ENCODE measurements around the gene INCA1. TPM values are rescaled to one million over a fixed set of nuclear protein-coding genes. Genes with fewer than 3 reads are reported as not detected.

INCA1 gene
- total and polyA plus RNA-seq, 4 donors, result 0.28 to 0.75 (median 0.55) TPM

- 93% methylated on average over 20 of the region's 20 CpGs for WGBS
- Histone ChIP-seq H3K27ac (ENCODE audit: low read depth in 1 of 2, low read length in 2 of 2) (no peak overlapping the region), H3K9me3 (ENCODE audit: control insufficient read depth in 4 of 4, low read length in 3 of 4) (no peaks in the 10 kb centered on the region), H3K4me3 (ENCODE audit: low read depth in 1 of 3, low read length in 3 of 3) (no peak overlapping the region), H3K36me3 (ENCODE audit: control insufficient read depth in 4 of 4, insufficient read depth in 3 of 4, low read depth in 1 of 4, low read length in 3 of 4) (peaks cover 28 to 51% (median 44%) of the 10 kb centered on the region in 4 donors), H3K4me1 (ENCODE audit: control insufficient read depth in 4 of 4, insufficient read depth in 4 of 4, low read length in 3 of 4) (peaks cover 2 to 26% (median 21%) of the 10 kb centered on the region in 4 donors), H3K27me3 (ENCODE audit: control insufficient read depth in 4 of 4, insufficient read depth in 4 of 4, low read length in 3 of 4) (no peaks in the 10 kb centered on the region), H3K9ac (ENCODE audit: low read depth in 1 of 2, low read length in 2 of 2) (no peak overlapping the region)
- DNase-seq (ENCODE audit: low spot score), result no peak
- TF ChIP-seq SP1 (IDR thresholded peaks at IDR 0.05) (no peak), EGR1 (IDR thresholded peaks at IDR 0.05; ENCODE audit: low read depth in 2 of 2) (no peak), ZBTB33 (IDR thresholded peaks at IDR 0.05) (no peak), FOXA2 (IDR thresholded peaks at IDR 0.05) (no peak), FOXA1 (IDR thresholded peaks at IDR 0.05) (no peak)
Observed at GRCh38 chr17:5002121-5002788, 4.9 kb upstream of the INCA1 start.

- Histone ChIP-seq H3K9ac (ENCODE audit: low read depth in 1 of 2, low read length in 2 of 2) (peak overlapping the region in 1 of 2 donors; percentile 70), H3K27ac (ENCODE audit: low read depth in 1 of 2, low read length in 2 of 2) (peak overlapping the region; percentile 83 to 88), H3K9me3 (ENCODE audit: control insufficient read depth in 4 of 4, low read length in 3 of 4) (no peaks in the 10 kb centered on the region), H3K27me3 (ENCODE audit: control insufficient read depth in 4 of 4, insufficient read depth in 4 of 4, low read length in 3 of 4) (no peaks in the 10 kb centered on the region), H3K4me3 (ENCODE audit: low read depth in 1 of 3, low read length in 3 of 3) (peak overlapping the region; percentile 77 to 88 (median 86)), H3K4me1 (ENCODE audit: control insufficient read depth in 4 of 4, insufficient read depth in 4 of 4, low read length in 3 of 4) (peaks cover 5 to 34% (median 26%) of the 10 kb centered on the region in 4 donors), H3K36me3 (ENCODE audit: control insufficient read depth in 4 of 4, insufficient read depth in 3 of 4, low read depth in 1 of 4, low read length in 3 of 4) (peaks cover 16 to 39% (median 32%) of the 10 kb centered on the region in 4 donors)
- no peak for TF ChIP-seq YY1 (IDR thresholded peaks at IDR 0.05)
- no peak for TF ChIP-seq ATF3 (IDR thresholded peaks at IDR 0.05)
- TF ChIP-seq GABPA (IDR thresholded peaks at IDR 0.05 in 1 of 2, conservative IDR thresholded peaks at IDR 0.05 in 1 of 2), result no peak
- TF ChIP-seq CTCF (IDR thresholded peaks at IDR 0.05; ENCODE audit: low read depth, low read length, missing input control), result no peak
- no peak for TF ChIP-seq FOXA1 (IDR thresholded peaks at IDR 0.05)
- TF ChIP-seq SP1 (IDR thresholded peaks at IDR 0.05), result peak; percentile 33
- TF ChIP-seq HNF4A (conservative IDR thresholded peaks at IDR 0.05), result peak in 1 of 2 donors; percentile 43
- TF ChIP-seq FOXA2 (IDR thresholded peaks at IDR 0.05), result no peak
- no peak for TF ChIP-seq HNF4G (IDR thresholded peaks at IDR 0.05)
- peak in 1 of 2 donors; percentile 16 for TF ChIP-seq RAD21 (IDR thresholded peaks at IDR 0.05)
- TF ChIP-seq MAX (IDR thresholded peaks at IDR 0.05), result no peak
- no peak for TF ChIP-seq ZBTB33 (IDR thresholded peaks at IDR 0.05)
- no peak for TF ChIP-seq TAF1 (conservative IDR thresholded peaks at IDR 0.05)
- no peak for TF ChIP-seq EGR1 (IDR thresholded peaks at IDR 0.05; ENCODE audit: low read depth in 2 of 2)
- no peak for TF ChIP-seq RXRA (IDR thresholded peaks at IDR 0.05)
- TF ChIP-seq JUND (IDR thresholded peaks at IDR 0.05), result no peak
- no peak for TF ChIP-seq NR2F2 (IDR thresholded peaks at IDR 0.05)
- TF ChIP-seq REST (IDR thresholded peaks at IDR 0.05), result no peak
- no peak for DNase-seq (ENCODE audit: low spot score)
- WGBS, result 32% methylated on average over 11 of the region's 11 CpGs
Observed at GRCh38 chr17:5000237-5000639, 2.9 kb upstream of the INCA1 start.
